NCI-H2171 (cell line): ENCODE measurements around the gene ZNF33A.
"Not testable (repeated sequence)": the region's sequence is repeated elsewhere in the genome, so short reads cannot be mapped to it uniquely, and the experiment has no call there.

ENCODE experiments used
- DNase-seq: peaks from one replicate; lab custom pipeline; 2025; lab: John Stamatoyannopoulos, UW

The ZNF33A gene

GRCh38 chr10:38010119-38010903, at the start of gene ZNF33A:
Gene ZNF33A (plus strand): TSS chr10:38010675. CDS start chr10:38012342, 1,667 bp downstream.
- peak; percentile 77 for DNase-seq

DNA sequence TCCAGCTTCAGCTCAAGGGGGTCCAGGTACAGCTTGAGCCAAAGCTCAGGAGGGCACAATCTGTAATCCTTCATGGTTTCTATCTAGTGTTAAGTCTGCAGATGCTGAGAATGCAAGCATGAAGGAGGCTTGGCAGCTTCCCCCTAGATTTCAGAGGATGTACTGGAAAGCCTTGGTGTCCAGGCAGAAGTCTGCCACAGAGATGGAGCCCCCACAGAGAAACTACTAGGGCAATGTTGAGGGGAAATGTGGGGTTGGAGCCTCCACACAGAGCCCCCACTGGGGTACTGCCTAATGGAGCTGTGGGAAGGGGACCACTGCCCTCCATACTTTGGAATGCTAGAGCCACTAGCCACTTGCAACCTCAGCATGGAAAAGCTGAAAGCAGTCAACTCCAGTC, 45.5 kb upstream of the ZNF33A start:
- DNase-seq: no peak

GRCh38 chr10:37972396-37972795, 38.1 kb upstream of the ZNF33A start:
- no peak for DNase-seq

DNA sequence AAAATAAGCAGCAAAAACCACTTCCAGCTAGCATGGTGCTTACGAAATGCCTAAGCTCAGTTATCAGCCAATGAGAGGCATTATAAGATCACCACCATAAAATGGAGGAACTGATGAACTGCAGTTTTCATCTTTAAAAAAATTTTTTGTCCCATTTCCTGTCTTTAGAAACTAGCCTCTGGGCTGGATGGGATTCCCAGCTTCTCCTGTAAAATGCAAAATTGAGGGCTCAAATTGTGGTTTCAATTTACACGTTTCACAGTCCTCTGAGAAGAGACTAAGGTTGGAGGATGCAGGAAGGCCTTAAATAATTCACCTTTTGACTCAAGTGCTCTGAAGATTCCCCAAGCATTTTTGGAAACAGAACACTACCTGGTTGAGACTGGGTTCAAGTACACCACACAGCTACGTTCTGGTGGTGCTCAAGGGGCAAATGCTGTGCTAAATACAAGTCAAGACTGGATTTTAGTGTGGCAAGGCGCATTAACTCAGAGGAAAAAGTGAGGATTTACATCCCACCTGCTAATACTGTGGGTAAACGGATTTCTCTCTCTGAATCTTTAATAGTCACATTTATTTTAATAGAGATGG, 35.0 kb upstream of the ZNF33A start:
- DNase-seq: no peak

DNA sequence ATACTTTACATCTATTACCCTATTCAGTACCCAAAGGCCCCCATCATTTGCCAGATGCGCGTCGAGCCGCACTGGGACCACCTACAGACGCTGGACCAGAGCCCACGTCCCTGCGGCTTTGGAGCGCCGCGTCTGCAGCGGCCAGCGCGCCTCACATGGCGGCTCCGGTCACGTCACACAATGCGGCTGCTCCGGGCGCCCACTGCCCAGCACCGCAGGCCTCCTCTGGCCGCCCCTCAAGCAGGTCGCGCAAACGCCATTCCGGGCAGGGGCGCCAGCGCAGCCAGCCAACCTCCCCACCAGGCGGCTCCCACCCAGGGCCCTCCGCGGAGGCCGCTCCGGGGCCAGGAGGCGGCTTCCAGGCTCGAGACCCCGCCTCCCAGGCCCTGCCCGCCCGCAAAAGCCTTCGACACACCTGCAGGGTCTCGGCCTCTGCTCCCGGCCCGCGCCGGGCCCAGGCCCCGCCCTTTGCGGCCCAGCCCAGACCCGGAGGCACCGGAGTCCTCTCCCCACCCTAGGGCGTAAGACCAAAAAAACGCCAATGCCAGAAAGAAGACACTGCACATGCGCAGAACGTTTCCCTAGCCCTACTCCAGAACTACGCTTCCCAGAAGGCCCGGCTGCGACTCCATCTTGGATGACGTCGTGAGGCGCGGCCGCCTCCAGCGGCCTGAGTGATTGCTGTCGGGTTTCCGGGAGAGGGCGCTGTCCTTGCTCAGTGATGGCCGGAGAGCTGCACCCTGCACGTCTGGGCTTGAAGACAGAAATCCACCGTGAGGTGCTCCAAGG, 34.2 kb upstream of the ZNF33A start, which contains the start of gene ZNF25:
Gene ZNF25 (minus strand): TSS at position 557 of the 789 bp plus-strand sequence. CDS start 4,925 bp downstream, outside the sequence.
- peak; percentile 93 for DNase-seq

GRCh38 chr10:37976880-37977203, 33.6 kb upstream of the ZNF33A start:
- DNase-seq: no peak

GRCh38 chr10:37991655-37992054, 18.8 kb upstream of the ZNF33A start:
- DNase-seq: no peak

DNA sequence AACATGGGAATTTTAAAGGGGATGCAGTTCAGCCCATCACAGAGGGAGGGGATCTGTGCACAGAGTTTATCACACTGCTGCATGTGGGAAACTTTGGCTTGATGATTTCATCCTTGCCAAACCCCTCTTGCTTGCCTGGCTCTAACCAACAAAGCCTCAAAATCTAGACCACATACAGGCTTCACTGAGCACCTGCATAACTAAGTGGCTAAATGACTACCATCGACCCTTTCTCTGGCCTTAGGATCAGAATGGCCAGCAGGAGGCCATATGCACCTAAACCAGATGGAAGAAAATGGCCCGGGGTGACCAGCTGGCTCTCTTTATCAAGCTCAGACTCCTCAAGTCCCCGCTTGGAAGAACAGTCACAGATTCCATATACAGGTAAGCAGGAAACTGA, 18.4 kb upstream of the ZNF33A start:
- no peak for DNase-seq

DNA sequence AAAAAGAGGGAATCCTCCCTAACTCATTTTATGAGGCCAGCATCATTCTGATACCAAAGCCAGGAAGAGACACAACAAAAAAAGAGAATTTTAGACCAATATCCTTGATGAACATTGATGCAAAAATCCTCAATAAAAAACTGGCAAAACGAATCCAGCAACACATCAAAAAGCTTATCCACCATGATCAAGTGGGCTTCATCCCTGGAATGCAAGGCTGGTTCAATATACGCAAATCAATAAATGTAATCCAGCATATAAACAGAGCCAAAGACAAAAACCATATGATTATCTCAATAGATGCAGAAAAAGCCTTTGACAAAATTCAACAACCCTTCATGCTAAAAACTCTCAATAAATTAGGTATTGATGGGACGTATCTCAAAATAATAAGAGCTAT, 11.6 kb upstream of the ZNF33A start:
- DNase-seq: not testable (repeated sequence)

- DNase-seq: not testable (repeated sequence)
These were observed 10.0 kb upstream of the ZNF33A start for GRCh38 chr10:38000474-38000873.

GRCh38 chr10:38003026-38003425, 7.4 kb upstream of the ZNF33A start:
- DNase-seq: no peak

- DNase-seq: no peak
These were observed 6.9 kb upstream of the ZNF33A start for GRCh38 chr10:38003588-38003987.

DNA sequence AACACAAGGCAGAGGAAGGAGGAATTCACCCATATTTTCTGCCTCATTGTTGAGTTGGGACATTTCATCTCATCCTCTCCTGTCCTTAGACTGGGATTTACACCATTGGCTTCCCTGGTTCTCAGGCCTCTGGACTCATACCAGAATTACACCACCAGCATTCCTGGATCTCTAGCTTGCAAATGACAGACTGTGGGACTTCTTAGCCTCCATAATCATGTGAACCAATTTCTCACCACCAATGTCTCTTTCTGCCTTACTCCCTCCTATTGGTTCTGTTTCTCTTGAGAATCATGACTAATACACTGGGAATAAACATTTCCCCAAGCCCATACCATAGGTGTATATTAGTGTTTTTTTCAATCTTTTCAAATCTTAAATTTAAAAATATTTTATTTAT, 2.9 kb upstream of the ZNF33A start:
- no peak for DNase-seq

DNA sequence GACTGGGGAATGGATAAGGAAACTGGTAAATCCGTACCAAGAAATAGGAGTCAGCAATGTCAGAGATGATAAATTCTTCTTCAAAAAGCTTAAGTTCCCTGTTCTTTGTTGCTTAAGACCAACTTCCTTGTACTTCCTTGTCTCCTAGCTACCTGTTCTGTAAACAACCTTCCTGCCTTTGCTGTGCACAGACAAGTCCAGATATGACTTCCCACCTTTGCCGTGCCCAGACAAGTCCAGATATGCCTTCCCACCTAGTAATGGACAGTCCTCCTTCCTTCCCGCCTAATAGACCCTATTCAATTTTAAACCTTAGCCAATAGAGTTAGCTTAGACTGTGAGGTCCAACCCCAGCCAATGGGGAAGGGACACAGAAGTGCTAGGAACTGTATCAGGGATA, 2.5 kb upstream of the ZNF33A start:
- no peak for DNase-seq

GRCh38 chr10:38016354-38016753, 5.9 kb downstream of the ZNF33A start:
- no peak for DNase-seq

GRCh38 chr10:38019124-38019523, 8.6 kb downstream of the ZNF33A start:
- DNase-seq: not testable (repeated sequence)

- no peak for DNase-seq
These were observed 14.8 kb downstream of the ZNF33A start for GRCh38 chr10:38025283-38025682.

GRCh38 chr10:38027986-38028385, 17.5 kb downstream of the ZNF33A start:
- no peak for DNase-seq

DNA sequence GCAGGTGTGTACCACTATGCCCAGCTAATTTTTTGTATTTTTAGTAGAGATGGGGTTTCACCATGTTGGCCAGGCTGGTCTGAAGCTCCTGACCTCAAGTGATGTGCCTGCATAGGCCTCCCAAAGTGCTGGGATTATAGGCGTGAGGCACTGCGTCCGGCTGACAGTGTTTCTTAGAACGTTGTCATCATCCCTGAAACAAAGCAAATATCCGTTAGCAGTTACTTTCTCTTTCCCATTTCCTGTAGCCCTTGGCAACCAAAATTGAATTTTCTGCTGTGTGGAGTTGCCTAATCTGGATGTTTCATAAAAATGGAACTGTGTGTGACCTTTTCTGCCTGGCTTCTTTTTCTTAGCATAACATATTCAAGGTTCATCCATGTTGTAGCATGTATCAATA, 22.4 kb downstream of the ZNF33A start:
- DNase-seq: no peak

- DNase-seq: no peak
These were observed 27.8 kb downstream of the ZNF33A start for GRCh38 chr10:38038107-38038931.

GRCh38 chr10:38038932-38039245, 28.4 kb downstream of the ZNF33A start:
- DNase-seq: no peak

DNA sequence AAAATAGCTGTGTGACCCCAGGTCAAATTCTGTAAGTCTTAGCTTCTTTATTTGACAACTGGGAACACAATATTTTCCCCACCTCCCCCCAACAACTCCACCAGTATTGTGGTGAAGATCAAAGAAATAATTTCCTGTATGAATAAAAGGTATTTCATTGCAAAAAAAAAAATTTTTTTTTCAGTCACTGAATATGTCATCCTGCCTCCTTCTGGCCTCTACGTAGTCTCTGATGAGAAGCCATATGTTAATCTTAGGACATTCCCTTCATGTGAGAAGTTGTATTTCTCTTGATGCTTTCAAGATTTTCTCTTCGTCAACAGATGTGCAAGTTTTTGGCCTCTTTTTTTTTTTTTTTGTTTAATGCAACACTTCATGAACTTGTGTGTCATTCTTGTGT, 33.0 kb downstream of the ZNF33A start:
- DNase-seq: no peak
